Neural progenitor cell (in vitro differentiated cells): ENCODE results near the gene RRBP1. TPM values are rescaled to one million over a fixed set of nuclear protein-coding genes. Genes with fewer than 3 reads are reported as not detected.

Source experiments
- DNase-seq: peaks from one replicate; pipeline ENCODE4 v3.0.0-alpha.2; 2016; ENCODE audit warnings: low spot score
- H2AFZ ChIP-seq: fragments of 200-600 bp; sonication (generic); replicated peaks from 2 replicates; pipeline ENCODE4 v1.6.1; 2016; ENCODE audit warnings: antibody characterized with exemption
- H3F3A ChIP-seq: fragments of 200-600 bp; sonication (generic); 2 replicates; pipeline ENCODE4 v1.6.1; 2016; ENCODE audit warnings: antibody characterized with exemption, low read depth
- H3K27ac ChIP-seq: fragments of 200-600 bp; sonication (generic); 2 replicates; pipeline ENCODE4 v1.5.1; 2016; ENCODE audit warnings: mild to moderate bottlenecking
- H3K27me3 ChIP-seq: fragments of 200-600 bp; sonication (generic); 2 replicates; pipeline ENCODE4 v1.6.1; 2016; ENCODE audit warnings: mild to moderate bottlenecking, moderate library complexity
- H3K36me3 ChIP-seq: fragments of 200-600 bp; sonication (generic); 2 replicates; pipeline ENCODE4 v1.5.1; 2016
- H3K4me1 ChIP-seq: fragments of 200-600 bp; sonication (generic); 2 replicates; pipeline ENCODE4 v1.6.1; 2016; ENCODE audit warnings: mixed run types
- H3K4me2 ChIP-seq: fragments of 200-600 bp; sonication (generic); 2 replicates; pipeline ENCODE4 v1.6.1; 2016
- H3K4me3 ChIP-seq: fragments of 200-600 bp; sonication (generic); 2 replicates; pipeline ENCODE4 v1.5.1; 2016
- H3K79me2 ChIP-seq: fragments of 200-600 bp; sonication (generic); 2 replicates; pipeline ENCODE4 v1.6.1; 2016; ENCODE audit warnings: low read depth
- H3K9ac ChIP-seq: fragments of 200-600 bp; sonication (generic); 2 replicates; pipeline ENCODE4 v1.6.1; 2016
- H3K9me3 ChIP-seq: fragments of 200-600 bp; sonication (generic); 2 replicates; pipeline ENCODE4 v1.5.1; 2016; ENCODE audit warnings: low read depth
- H4K20me1 ChIP-seq: fragments of 200-600 bp; sonication (generic); 2 replicates; pipeline ENCODE4 v1.6.1; 2016; ENCODE audit warnings: low read depth
- H3K27ac Mint-ChIP-seq: 3 replicates; pipeline ENCODE4 v1.8.0; 2021; ENCODE audit warnings: mixed read lengths
- H3K27me3 Mint-ChIP-seq: 2 replicates; pipeline ENCODE4 v1.8.0; 2022; ENCODE audit warnings: low read depth, mild to moderate bottlenecking, inconsistent platforms, moderate library complexity, mixed read lengths; ENCODE audit not compliant: insufficient read depth
- H3K36me3 Mint-ChIP-seq: 3 replicates; pipeline ENCODE4 v1.8.0; 2021; ENCODE audit warnings: mixed read lengths
- H3K4me1 Mint-ChIP-seq: 3 replicates; pipeline ENCODE4 v1.8.0; 2021; ENCODE audit warnings: mixed read lengths
- H3K4me3 Mint-ChIP-seq: 3 replicates; pipeline ENCODE4 v1.8.0; 2021; ENCODE audit warnings: mild to moderate bottlenecking, moderate library complexity, mixed read lengths
- H3K9me3 Mint-ChIP-seq: 3 replicates; pipeline ENCODE4 v1.8.0; 2020; ENCODE audit warnings: mixed read lengths
- CTCF ChIP-seq: fragments of 200-600 bp; sonication (generic); IDR thresholded peaks from 2 replicates; pipeline ENCODE4 v1.5.1; 2017; ENCODE audit warnings: antibody characterized with exemption, mild to moderate bottlenecking
- EZH2 ChIP-seq: fragments of 200-600 bp; sonication (generic); IDR thresholded peaks from 2 replicates; pipeline ENCODE4 v1.6.1; 2017; ENCODE audit warnings: antibody characterized with exemption, mild to moderate bottlenecking, moderate library complexity
- EZH2phosphoT487 ChIP-seq: fragments of 200-600 bp; sonication (generic); IDR thresholded peaks from 2 replicates; pipeline ENCODE4 v1.6.1; 2017; ENCODE audit warnings: antibody characterized with exemption
- total RNA-seq: library from RNA; depleted of rRNA; stranded (reverse); fragments of >200 nt; gene quantifications from 2 replicates; pipeline ENCODE4 v1.2.3, GENCODE V29; 2015; ENCODE audit warnings: low replicate concordance

RRBP1 gene
- total RNA-seq, 1 donor from 2014 or later: 18.2 TPM

GRCh38 chr20:17698384-17698783 lies 16.3 kb upstream of the RRBP1 start:
- no peak overlapping the region for H3K27ac Mint-ChIP-seq
- H2AFZ ChIP-seq: no peak overlapping the region
- no peaks in the 10 kb centered on the region for H3F3A ChIP-seq
- no peak overlapping the region for H3K4me3 Mint-ChIP-seq
- no peaks in the 10 kb centered on the region for H4K20me1 ChIP-seq
- H3K9me3 ChIP-seq: no peaks in the 10 kb centered on the region
- H3K9me3 Mint-ChIP-seq: peaks cover 11% of the 10 kb centered on the region
- peaks cover 4% of the 10 kb centered on the region for H3K27me3 Mint-ChIP-seq
- no peak for DNase-seq
- H3K79me2 ChIP-seq: no peaks in the 10 kb centered on the region
- H3K27ac ChIP-seq: no peak overlapping the region
- H3K4me2 ChIP-seq: no peak overlapping the region
- H3K27me3 ChIP-seq: no peaks in the 10 kb centered on the region
- no peak overlapping the region for H3K9ac ChIP-seq
- H3K36me3 Mint-ChIP-seq: no peaks in the 10 kb centered on the region
- no peaks in the 10 kb centered on the region for H3K36me3 ChIP-seq
- H3K4me1 Mint-ChIP-seq: peaks cover 2% of the 10 kb centered on the region
- H3K4me1 ChIP-seq: peaks cover 2% of the 10 kb centered on the region
- no peak overlapping the region for H3K4me3 ChIP-seq
- TF ChIP-seq EZH2: no peak
- no peak for TF ChIP-seq CTCF
- TF ChIP-seq EZH2phosphoT487: no peak

- DNase-seq: no peak
- no peak overlapping the region for H3K9ac ChIP-seq
- H3K27ac Mint-ChIP-seq: no peak overlapping the region
- H3K4me1 ChIP-seq: peaks cover 5% of the 10 kb centered on the region
- H3K9me3 ChIP-seq: no peaks in the 10 kb centered on the region
- no peaks in the 10 kb centered on the region for H3K36me3 ChIP-seq
- H3F3A ChIP-seq: no peaks in the 10 kb centered on the region
- no peaks in the 10 kb centered on the region for H3K27me3 ChIP-seq
- no peaks in the 10 kb centered on the region for H4K20me1 ChIP-seq
- peaks cover 11% of the 10 kb centered on the region for H3K9me3 Mint-ChIP-seq
- H3K4me1 Mint-ChIP-seq: peaks cover 2% of the 10 kb centered on the region
- H3K27me3 Mint-ChIP-seq: no peaks in the 10 kb centered on the region
- no peak overlapping the region for H3K4me3 ChIP-seq
- H3K79me2 ChIP-seq: no peaks in the 10 kb centered on the region
- no peak overlapping the region for H3K27ac ChIP-seq
- H2AFZ ChIP-seq: no peak overlapping the region
- no peaks in the 10 kb centered on the region for H3K36me3 Mint-ChIP-seq
- TF ChIP-seq EZH2phosphoT487: no peak
- TF ChIP-seq EZH2: no peak
- TF ChIP-seq CTCF: no peak
- H3K4me2 ChIP-seq: no peak overlapping the region
- no peak overlapping the region for H3K4me3 Mint-ChIP-seq
These were observed 15.1 kb upstream of the RRBP1 start for GRCh38 chr20:17697171-17697570.

GRCh38 chr20:17696287-17696686 lies 14.2 kb upstream of the RRBP1 start:
- H4K20me1 ChIP-seq: no peaks in the 10 kb centered on the region
- Mint-ChIP-seq H3K27ac (no peak overlapping the region), H3K27me3 (no peaks in the 10 kb centered on the region), H3K36me3 (no peaks in the 10 kb centered on the region), H3K4me3 (no peak overlapping the region), H3K4me1 (peaks cover 2% of the 10 kb centered on the region), H3K9me3 (peaks cover 11% of the 10 kb centered on the region)
- no peaks in the 10 kb centered on the region for H3K36me3 ChIP-seq
- H3K4me2 ChIP-seq: no peak overlapping the region
- H3K4me1 ChIP-seq: peaks cover 5% of the 10 kb centered on the region
- H3K9me3 ChIP-seq: no peaks in the 10 kb centered on the region
- no peaks in the 10 kb centered on the region for H3F3A ChIP-seq
- H3K27ac ChIP-seq: no peak overlapping the region
- no peak overlapping the region for H3K9ac ChIP-seq
- no peaks in the 10 kb centered on the region for H3K27me3 ChIP-seq
- no peak overlapping the region for H3K4me3 ChIP-seq
- TF ChIP-seq EZH2phosphoT487 (no peak), EZH2 (no peak), CTCF (no peak)
- H3K79me2 ChIP-seq: no peaks in the 10 kb centered on the region
- H2AFZ ChIP-seq: no peak overlapping the region
- DNase-seq: no peak
